ENCODE results near the gene ZBTB16.
A peak's percentile ranks its signal among the peaks of the same experiment; 100 is the strongest.

Gene ZBTB16

DNA sequence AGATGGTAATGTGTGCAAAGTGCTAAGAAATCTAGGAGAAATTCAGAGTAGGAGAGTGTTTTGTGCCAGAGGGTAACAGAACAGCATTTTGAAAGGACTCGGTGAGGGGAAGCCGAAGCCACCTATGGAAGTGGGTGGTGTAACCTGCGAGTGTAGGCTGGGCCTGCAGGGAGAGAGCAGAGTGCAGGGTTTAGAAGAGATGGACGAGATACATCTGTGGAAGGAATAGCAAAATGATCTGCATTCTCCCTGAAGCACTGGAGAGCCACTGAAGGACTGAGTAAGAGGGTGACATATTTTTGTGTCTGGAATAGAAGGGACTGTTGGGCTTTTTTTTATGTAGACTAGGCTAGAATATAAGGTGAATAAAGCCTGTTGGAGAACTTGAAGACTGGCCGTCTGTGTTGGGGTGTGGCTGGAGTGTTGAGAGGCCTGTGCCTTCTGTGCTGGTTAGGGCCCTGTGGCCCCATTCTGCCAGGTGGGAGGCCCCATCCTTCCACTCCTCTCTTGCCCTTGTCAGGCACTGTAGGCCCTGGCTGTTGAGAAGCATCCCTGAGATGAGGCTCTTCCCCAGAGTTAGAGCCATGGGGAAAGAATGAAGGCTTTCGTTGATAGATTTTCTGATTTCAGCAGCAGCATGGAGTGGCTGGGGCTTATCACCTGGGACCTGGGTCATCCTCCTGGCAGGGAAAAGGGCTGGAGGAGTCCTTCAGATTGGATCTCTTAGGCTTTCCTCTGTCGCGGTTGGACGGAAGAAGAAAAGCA, 102.2 kb downstream of the ZBTB16 start:
- H3K4me3 ChIP-seq (ENCODE audit: control insufficient read depth, low read depth, low read length) = no peak overlapping the region
- DNase-seq (ENCODE audit: low read depth) = no peak
- TF ChIP-seq, protein P1, sequence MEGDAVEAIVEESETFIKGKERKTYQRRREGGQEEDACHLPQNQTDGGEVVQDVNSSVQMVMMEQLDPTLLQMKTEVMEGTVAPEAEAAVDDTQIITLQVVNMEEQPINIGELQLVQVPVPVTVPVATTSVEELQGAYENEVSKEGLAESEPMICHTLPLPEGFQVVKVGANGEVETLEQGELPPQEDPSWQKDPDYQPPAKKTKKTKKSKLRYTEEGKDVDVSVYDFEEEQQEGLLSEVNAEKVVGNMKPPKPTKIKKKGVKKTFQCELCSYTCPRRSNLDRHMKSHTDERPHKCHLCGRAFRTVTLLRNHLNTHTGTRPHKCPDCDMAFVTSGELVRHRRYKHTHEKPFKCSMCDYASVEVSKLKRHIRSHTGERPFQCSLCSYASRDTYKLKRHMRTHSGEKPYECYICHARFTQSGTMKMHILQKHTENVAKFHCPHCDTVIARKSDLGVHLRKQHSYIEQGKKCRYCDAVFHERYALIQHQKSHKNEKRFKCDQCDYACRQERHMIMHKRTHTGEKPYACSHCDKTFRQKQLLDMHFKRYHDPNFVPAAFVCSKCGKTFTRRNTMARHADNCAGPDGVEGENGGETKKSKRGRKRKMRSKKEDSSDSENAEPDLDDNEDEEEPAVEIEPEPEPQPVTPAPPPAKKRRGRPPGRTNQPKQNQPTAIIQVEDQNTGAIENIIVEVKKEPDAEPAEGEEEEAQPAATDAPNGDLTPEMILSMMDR (conservative IDR thresholded peaks at IDR 0.05; ENCODE audit: control insufficient read depth, insufficient read depth, low read depth, low read length) = no peak

DNA sequence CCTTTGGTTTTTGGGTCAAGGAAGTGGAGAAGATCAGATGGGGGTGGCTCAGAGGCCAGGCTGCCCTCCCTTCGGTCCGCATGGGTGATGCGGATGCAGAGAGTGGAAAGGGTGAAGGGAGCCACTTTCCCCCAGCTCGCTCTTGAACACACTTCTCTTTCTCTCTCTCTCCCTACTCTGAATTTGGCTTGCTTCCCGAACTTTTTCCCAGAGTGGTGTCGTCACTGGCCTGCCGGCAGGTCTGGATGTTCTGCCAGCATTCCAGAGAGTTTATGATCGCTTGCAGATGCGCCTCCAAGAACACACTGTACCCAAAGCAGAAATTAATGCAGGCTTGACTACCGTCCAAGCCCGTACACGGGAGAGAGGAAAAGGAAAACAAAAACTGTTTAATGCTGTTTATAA, 103.2 kb downstream of the ZBTB16 start:
- TF ChIP-seq, protein P1 (conservative IDR thresholded peaks at IDR 0.05; ENCODE audit: control insufficient read depth, insufficient read depth, low read depth, low read length) = no peak
- no peak overlapping the region for H3K4me3 ChIP-seq (ENCODE audit: control insufficient read depth, low read depth, low read length)
- peak; percentile 100 for DNase-seq (ENCODE audit: low read depth)

DNA sequence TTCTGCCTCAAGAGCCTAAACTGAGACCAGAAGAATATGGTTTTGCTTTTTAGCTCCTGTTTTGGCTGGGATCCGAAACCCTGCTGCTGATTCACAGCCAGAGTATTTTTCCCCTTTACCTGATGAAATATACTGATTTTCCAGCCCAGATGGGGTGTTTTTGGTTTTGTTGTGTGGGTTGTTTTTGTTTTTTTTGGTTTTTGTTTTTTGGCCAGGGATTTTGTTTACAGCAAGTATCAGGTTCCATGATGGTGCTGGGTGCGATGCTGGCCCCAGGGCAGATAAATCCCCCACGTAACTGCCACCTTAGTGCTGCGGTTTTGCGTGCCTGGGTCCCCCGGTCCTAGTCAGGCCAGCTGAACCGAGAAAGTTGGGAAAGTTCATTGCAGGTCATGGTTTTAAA, 103.7 kb downstream of the ZBTB16 start:
- TF ChIP-seq, protein P1 (conservative IDR thresholded peaks at IDR 0.05; ENCODE audit: control insufficient read depth, insufficient read depth, low read depth, low read length) = no peak
- peak overlapping the region; percentile 9 for H3K4me3 ChIP-seq (ENCODE audit: control insufficient read depth, low read depth, low read length)
- peak; percentile 95 for DNase-seq (ENCODE audit: low read depth)

DNA sequence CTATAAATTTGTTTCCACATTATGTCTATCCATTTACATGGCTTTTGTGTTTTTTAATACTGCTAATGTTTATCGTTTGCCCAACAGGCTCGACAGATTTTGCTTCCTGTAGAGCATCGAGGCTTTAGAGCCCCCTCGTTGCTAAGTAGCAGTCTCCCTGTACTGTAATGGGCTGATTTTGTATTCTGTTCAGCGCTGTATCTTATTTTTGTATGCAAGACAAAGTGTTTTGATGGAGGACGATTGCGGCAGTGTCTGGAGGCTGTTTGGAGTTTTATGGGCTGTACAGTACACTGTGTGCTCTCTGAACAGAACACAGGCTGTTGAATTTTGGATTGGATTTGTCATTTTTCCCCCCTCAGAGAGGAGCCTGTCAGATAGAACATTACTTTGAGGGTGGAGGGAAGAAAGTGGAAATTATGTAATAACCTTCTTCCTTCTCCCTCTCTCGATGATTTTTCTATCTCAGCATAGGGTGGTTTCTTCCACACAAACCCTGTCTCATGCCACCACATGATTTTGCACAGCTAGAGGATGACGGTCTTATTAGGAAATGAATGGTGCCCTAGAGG, 104.4 kb downstream of the ZBTB16 start:
- H3K4me3 ChIP-seq (ENCODE audit: control insufficient read depth, low read depth, low read length) = no peak overlapping the region
- TF ChIP-seq, protein P1 (conservative IDR thresholded peaks at IDR 0.05; ENCODE audit: control insufficient read depth, insufficient read depth, low read depth, low read length) = no peak
- DNase-seq (ENCODE audit: low read depth) = peak; percentile 77

DNA sequence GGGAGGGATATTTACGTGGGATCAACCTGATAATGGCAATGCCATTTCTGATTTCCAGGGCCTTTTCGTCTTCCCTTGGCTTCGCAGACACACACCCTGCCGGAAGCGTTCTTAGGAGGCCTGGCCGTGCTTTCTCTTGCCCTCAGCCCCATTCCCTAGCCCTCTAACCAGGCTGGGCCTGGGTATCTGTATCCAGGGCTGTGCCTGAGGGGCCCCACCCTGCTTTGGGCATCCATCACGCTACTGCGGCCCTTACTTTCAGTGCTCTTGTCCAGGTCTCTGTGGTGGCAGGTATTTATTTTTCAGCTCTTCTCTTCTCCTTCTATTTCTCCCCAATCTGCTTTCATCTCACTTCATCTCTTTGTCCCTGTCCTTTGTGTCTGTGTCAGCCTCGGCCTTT, 105.0 kb downstream of the ZBTB16 start:
- TF ChIP-seq, protein P1 (conservative IDR thresholded peaks at IDR 0.05; ENCODE audit: control insufficient read depth, insufficient read depth, low read depth, low read length) = no peak
- no peak overlapping the region for H3K4me3 ChIP-seq (ENCODE audit: control insufficient read depth, low read depth, low read length)
- DNase-seq (ENCODE audit: low read depth) = no peak

DNA sequence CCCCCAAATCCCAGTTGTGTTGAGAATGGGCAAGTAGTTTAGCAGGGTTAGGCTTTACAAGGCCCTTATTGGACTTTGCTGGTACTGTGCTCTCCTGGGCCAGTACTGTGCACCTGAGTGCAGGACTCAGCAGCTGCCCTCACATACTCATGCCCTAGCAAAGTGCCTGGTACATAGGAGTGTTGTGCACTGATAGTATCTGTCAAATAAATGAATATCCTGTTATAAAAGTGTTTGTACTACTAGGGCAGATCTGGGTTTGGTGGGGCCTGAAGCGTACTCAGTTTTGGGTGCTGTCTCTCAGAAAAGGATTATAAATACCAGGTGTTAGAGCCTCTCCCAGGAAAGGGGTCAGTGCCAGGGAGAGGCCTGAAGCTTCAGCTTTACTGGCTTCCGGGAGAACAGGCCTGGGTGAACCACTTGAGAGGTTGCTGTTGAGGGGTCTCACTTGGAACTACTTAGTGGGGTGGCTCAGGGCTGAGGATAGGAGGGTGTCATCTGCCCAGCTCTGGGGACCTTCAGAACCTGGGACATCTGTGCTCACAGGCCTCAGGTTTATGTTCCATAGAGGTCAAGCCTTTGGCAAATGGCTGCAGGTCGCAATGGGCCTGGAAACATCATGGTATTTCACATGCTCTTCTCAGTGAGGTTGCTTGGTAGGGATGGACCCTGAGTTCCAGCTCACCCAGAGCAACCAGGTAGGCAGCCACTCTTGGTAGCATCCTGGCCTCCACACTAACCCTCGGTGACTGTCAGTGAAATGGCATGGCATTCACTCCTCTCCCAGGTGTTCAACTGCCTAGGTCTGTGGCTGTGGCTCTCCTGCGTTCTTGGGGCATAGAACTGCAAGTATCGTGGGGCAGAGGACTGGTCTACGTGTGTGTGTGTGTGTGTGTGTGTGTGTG, 106.1 kb downstream of the ZBTB16 start:
- TF ChIP-seq, protein P1 (conservative IDR thresholded peaks at IDR 0.05; ENCODE audit: control insufficient read depth, insufficient read depth, low read depth, low read length) = no peak
- no peak for DNase-seq (ENCODE audit: low read depth)
- no peak overlapping the region for H3K4me3 ChIP-seq (ENCODE audit: control insufficient read depth, low read depth, low read length)
